Gastrocnemius medialis (tissue), 4 donors: ENCODE results near the gene MROH8. TPM values are rescaled to one million over a fixed set of nuclear protein-coding genes. Genes with fewer than 3 reads are reported as not detected.

Source experiments
- ATAC-seq, 2 donors: fragments of 150-250 bp; one replicate each; pipeline ENCODE4 v1.9.1; 2016
- DNase-seq, 2 donors: peaks; one replicate each; pipeline ENCODE4 v3.0.0-alpha.2; 2019
- H3K27ac ChIP-seq, 4 donors: fragments of 200-600 bp; sonication (generic); 1 replicate in 1 of 4; 2 replicates in 3 of 4; pipeline ENCODE4 v1.5.1; 2016 to 2018; ENCODE audit warnings: mild to moderate bottlenecking in 2 of 4, moderate library complexity in 1 of 4
- H3K27me3 ChIP-seq, 3 donors: fragments of 200-600 bp; sonication (generic) in 2 of 3; 1 replicate in 1 of 3; 2 replicates in 2 of 3; pipeline versions ENCODE4 v1.5.1 to v1.6.0; 2016 to 2019; ENCODE audit warnings: mild to moderate bottlenecking in 1 of 3, moderate library complexity in 1 of 3
- H3K36me3 ChIP-seq, 2 donors: fragments of 200-600 bp; sonication (generic) in 1 of 2; one replicate each; pipeline ENCODE4 v1.5.1; 2017 to 2018
- H3K4me1 ChIP-seq, 2 donors: fragments of 200-600 bp; sonication (generic) in 1 of 2; one replicate each; pipeline ENCODE4 v1.5.1; 2016 to 2017; ENCODE audit warnings: mild to moderate bottlenecking in 2 of 2
- H3K4me3 ChIP-seq, 4 donors: fragments of 200-600 bp; sonication (generic) in 3 of 4; 1 replicate in 1 of 4; 2 replicates in 3 of 4; pipeline ENCODE4 v1.5.1; 2016 to 2019; ENCODE audit warnings: mild to moderate bottlenecking in 2 of 4
- H3K9me3 ChIP-seq, 3 donors: fragments of 200-600 bp; sonication (generic) in 2 of 3; 1 replicate in 1 of 3; 2 replicates in 2 of 3; pipeline ENCODE4 v1.5.1; 2016 to 2019
- CTCF ChIP-seq, 5 experiments: fragments of 450-650 bp in 3 of 5; fragments of 200-600 bp in 2 of 5; sonication (generic) in 2 of 5; IDR thresholded peaks in 4 of 5; conservative IDR thresholded peaks in 1 of 5; 1 replicate in 4 of 5; 2 replicates in 1 of 5; pipeline ENCODE4 v1.5.1; 2016 to 2019; ENCODE audit warnings: antibody characterized with exemption in 5 of 5, mild to moderate bottlenecking in 3 of 5, moderate library complexity in 3 of 5
- POLR2A ChIP-seq, 2 donors: fragments of 450-650 bp; IDR thresholded peaks; one replicate each; pipeline ENCODE4 v1.6.1; 2017; ENCODE audit warnings: antibody characterized with exemption in 2 of 2, mild to moderate bottlenecking in 2 of 2, moderate library complexity in 2 of 2
- in situ Hi-C, 4 donors: fragments of 200-750 bp; cut with MboI; loops; one replicate each; pipeline versions ENCODE4 v1.15.0 to v1.8.0; 2017; ENCODE audit warnings: low sequenced_read_pairs in 4 of 4
- intact Hi-C: fragments of 100-400 bp; cut with DNase I; formaldehyde crosslinking; loops from one replicate; pipeline ENCODE4 v1.15.1; 2023; ENCODE audit warnings: low total_unique reads
- total RNA-seq, 4 donors: library from RNA; depleted of rRNA; stranded (reverse); fragments of >200 nt; gene quantifications; one replicate each; pipeline versions ENCODE4 v1.1.0 to v1.2.3, GENCODE V29; 2016

Gene MROH8
- total RNA-seq, 4 donors from 2014 or later = 1.4 to 4.4 (median 3.0) TPM

GRCh38 chr20:37160683-37161082, 18.7 kb downstream of the MROH8 start:
- in situ Hi-C loops (no loop called here), intact Hi-C loops (no loop called here)
- Histone ChIP-seq H3K36me3 (peaks cover 0 to 4% of the 10 kb centered on the region in 2 donors), H3K4me3 (no peak overlapping the region), H3K4me1 (no peaks in the 10 kb centered on the region), H3K27ac (no peak overlapping the region), H3K27me3 (no peaks in the 10 kb centered on the region), H3K9me3 (no peaks in the 10 kb centered on the region)
- ATAC-seq (no peak), DNase-seq (no peak)
- TF ChIP-seq POLR2A (IDR thresholded peaks at IDR 0.05) = no peak
- TF ChIP-seq CTCF (IDR thresholded peaks at IDR 0.05 in 4 of 5, conservative IDR thresholded peaks at IDR 0.05 in 1 of 5) = no peak

GRCh38 chr20:37158248-37158647, 21.1 kb downstream of the MROH8 start:
- H3K36me3 ChIP-seq = peaks cover 0 to 4% of the 10 kb centered on the region in 2 donors
- H3K27me3 ChIP-seq = no peaks in the 10 kb centered on the region
- no peak overlapping the region for H3K4me3 ChIP-seq
- intact Hi-C loops = no loop called here
- DNase-seq = no peak
- no peaks in the 10 kb centered on the region for H3K9me3 ChIP-seq
- in situ Hi-C loops = no loop called here
- no peak for ATAC-seq
- H3K4me1 ChIP-seq = no peaks in the 10 kb centered on the region
- TF ChIP-seq POLR2A (IDR thresholded peaks at IDR 0.05) = no peak
- no peak for TF ChIP-seq CTCF (IDR thresholded peaks at IDR 0.05 in 4 of 5, conservative IDR thresholded peaks at IDR 0.05 in 1 of 5)
- no peak overlapping the region for H3K27ac ChIP-seq

GRCh38 chr20:37155987-37156386, 23.4 kb downstream of the MROH8 start:
- Histone ChIP-seq H3K27me3 (no peaks in the 10 kb centered on the region), H3K9me3 (no peaks in the 10 kb centered on the region), H3K36me3 (peaks cover 0 to 4% of the 10 kb centered on the region in 2 donors), H3K4me1 (no peaks in the 10 kb centered on the region), H3K27ac (no peak overlapping the region), H3K4me3 (no peak overlapping the region)
- ATAC-seq = no peak
- intact Hi-C loops = no loop called here
- no peak for DNase-seq
- in situ Hi-C loops = no loop called here
- TF ChIP-seq POLR2A (IDR thresholded peaks at IDR 0.05) (no peak), CTCF (IDR thresholded peaks at IDR 0.05 in 4 of 5, conservative IDR thresholded peaks at IDR 0.05 in 1 of 5) (no peak)

- no peaks in the 10 kb centered on the region for H3K27me3 ChIP-seq
- in situ Hi-C loops (no loop called here), intact Hi-C loops (no loop called here)
- H3K4me1 ChIP-seq = no peaks in the 10 kb centered on the region
- DNase-seq = no peak
- no peak for ATAC-seq
- no peak overlapping the region for H3K4me3 ChIP-seq
- no peaks in the 10 kb centered on the region for H3K9me3 ChIP-seq
- TF ChIP-seq POLR2A (IDR thresholded peaks at IDR 0.05) (no peak), CTCF (IDR thresholded peaks at IDR 0.05 in 4 of 5, conservative IDR thresholded peaks at IDR 0.05 in 1 of 5) (no peak)
- peaks cover 0 to 4% of the 10 kb centered on the region in 2 donors for H3K36me3 ChIP-seq
- H3K27ac ChIP-seq = no peak overlapping the region
Observed at GRCh38 chr20:37154684-37155298, 24.6 kb downstream of the MROH8 start.

GRCh38 chr20:37152284-37152683, 27.1 kb downstream of the MROH8 start:
- Histone ChIP-seq H3K36me3 (peaks cover 0 to 4% of the 10 kb centered on the region in 2 donors), H3K4me1 (no peaks in the 10 kb centered on the region), H3K4me3 (no peak overlapping the region), H3K27me3 (no peaks in the 10 kb centered on the region), H3K9me3 (no peaks in the 10 kb centered on the region), H3K27ac (no peak overlapping the region)
- TF ChIP-seq POLR2A (IDR thresholded peaks at IDR 0.05) (no peak), CTCF (IDR thresholded peaks at IDR 0.05 in 4 of 5, conservative IDR thresholded peaks at IDR 0.05 in 1 of 5) (no peak)
- ATAC-seq = no peak
- in situ Hi-C loops = no loop called here
- no peak for DNase-seq
- intact Hi-C loops = no loop called here
